Measurements from ENCODE around the gene LCNL1.
"Not testable (repeated sequence)": the region's sequence is repeated elsewhere in the genome, so short reads cannot be mapped to it uniquely, and the experiment has no call there.

Gene LCNL1

DNA sequence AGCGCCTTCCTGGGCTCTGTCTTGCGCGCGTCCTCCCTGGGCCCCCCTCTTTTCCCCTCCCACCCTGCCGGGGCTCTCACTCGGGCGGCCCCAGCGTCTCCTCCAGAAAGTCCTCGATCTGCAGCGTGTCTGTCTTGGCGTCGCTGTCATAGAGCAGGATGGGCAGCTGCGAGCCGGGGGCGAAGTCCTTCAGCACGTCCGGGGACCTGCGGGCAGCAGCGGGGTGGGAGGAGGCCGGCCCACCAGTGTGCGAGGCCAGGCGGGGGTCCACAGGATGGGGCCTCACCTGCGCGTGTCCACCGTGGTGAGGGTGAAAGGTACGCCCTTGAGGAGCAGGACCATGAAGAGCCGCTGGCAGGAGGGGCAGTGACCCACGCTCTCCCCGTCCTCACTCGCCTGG lies 12.6 kb downstream of the LCNL1 start:
- DNase-seq: no peak

- DNase-seq: no peak
Observed at GRCh38 chr9:136995772-136996311, 13.0 kb downstream of the LCNL1 start.

- DNase-seq: no peak
Observed at GRCh38 chr9:136996361-136997292, 13.8 kb downstream of the LCNL1 start, which contains the start of gene CLIC3. Gene CLIC3 (minus strand): TSS chr9:136996568. CDS start chr9:136996543, 25 bp downstream.

DNA sequence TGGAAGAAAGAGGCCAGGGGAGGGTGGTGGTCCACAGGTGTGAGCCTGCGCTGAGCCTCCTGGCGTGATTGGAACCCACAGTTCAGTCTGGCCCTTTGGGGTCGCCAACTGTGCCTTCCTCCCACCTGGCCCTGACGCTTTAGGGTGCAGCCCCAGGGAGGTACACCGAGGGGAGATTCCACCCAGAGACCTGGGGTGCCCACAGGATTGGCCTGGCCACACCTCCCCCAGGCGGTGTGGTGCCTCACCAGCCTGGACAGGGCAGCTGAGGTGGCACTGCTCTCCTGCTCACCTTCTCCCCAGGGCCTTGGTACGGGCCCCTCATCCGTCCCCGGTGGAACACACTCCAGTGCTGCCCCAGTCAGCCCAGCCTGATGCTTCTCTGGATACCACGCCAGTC lies 14.6 kb downstream of the LCNL1 start:
- no peak for DNase-seq

- no peak for DNase-seq
Observed at GRCh38 chr9:136997830-136998234, 15.0 kb downstream of the LCNL1 start.

DNA sequence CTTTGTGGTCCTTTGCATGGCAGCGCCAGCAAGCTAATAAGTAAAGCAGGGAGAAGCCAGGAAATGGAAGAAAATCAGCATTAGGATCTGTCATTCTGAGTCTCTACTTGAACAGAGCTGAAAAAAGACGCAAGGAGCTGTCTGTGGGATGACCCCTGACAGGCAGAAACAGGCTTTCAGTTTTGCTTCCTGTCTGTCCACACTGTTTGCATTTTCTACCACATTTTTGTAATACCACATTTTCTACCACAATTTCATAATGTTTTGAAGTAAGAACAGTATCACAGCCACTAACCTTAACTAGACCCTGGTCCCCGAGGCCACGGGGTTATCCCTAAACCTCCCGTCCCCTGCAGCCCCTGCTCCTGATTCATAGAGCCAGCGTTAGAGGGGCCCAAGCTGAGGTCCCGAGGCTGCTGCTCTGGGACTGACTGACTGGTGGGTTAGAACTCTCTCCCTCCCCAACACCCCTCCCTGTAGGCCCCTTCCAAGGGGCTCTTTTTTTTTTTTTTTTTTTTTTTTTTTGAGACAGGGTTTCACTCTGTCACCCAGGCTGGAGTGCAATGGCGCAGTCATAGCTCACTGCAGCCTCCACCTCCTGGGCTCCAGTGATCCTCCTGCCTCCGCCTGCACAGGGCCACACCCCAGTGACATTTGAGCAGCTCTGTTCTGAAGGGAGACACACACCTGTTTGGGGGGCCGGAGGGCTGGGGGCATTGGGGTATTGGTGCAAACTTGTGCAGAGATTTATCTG lies 17.6 kb downstream of the LCNL1 start:
- DNase-seq: no peak

DNA sequence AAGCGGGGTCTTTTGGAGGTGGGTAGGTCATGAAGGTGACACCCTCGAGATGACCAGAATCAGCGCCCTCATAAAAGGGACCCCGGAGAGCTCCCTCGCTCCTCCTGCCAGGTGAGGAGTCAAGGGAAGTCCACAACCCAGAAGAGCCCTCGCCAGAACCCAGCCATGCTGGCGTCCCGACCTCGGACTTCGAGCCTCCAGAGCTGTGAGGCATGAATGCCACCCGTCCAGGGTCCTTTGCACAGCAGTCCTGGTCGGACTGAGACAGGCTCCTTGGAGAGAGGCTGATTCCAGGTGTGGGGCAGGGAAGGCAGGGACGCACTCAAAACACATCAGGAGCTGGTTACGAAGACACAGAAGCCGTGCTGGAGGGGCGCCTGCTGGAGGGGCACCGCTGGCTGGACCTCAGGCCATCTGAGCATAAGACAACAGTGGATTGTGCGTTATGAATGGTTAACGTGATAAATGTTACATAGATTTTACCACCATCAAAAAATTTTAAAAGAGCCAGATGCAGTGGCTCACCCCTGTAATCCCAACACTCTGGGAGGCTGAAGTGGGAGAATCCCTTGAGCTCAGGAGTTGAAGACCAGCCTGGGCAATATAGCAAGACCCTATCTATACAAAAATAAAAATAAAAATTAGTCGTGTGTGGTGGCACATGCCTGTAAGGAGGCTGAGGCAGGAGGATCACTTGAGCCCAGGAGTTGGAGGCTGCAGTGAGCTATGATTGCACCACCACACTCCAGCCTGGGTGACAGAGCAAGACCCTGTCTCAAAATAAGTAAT lies 19.3 kb downstream of the LCNL1 start:
- DNase-seq: no peak

DNA sequence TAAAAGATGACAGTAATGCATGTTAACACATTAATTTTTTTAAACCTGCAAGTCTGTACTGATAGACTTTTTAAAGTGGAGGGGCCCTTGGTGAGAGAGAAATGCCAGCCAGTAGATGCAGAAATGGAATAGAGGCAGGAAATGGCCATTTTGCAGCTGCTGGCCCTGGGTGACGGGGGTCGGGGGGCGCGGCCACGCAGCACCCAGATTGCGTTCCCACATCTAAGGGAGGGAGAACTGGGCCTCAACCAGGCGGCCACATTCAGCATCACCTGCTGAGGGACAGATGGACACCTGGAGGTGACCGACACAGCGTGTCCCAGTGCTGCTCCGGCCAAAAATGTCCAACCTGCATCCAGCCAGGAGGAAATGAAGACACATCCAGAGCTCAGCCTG lies 19.9 kb downstream of the LCNL1 start:
- no peak for DNase-seq

DNA sequence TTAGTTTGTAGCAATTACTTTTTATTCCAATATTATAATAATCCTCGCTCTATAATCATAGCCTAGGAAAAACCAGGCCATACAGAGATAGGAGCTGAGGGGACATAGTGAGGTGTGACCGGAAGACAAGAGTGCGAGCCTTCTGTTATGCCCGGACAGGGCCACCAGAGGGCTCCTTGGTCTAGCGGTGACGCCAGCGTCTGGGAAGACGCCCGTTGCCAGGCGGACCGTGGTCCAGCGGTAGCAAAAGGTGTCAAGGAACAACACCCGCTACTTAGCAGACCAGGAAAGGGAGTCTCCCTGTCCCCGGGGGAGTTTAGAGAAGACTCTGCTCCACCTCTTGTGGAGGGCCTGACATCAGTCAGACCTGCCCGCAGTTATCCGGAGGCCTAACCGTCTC lies 21.5 kb downstream of the LCNL1 start:
- DNase-seq: not testable (repeated sequence)

- no peak for DNase-seq
Observed at GRCh38 chr9:137006116-137007003, 23.6 kb downstream of the LCNL1 start.

DNA sequence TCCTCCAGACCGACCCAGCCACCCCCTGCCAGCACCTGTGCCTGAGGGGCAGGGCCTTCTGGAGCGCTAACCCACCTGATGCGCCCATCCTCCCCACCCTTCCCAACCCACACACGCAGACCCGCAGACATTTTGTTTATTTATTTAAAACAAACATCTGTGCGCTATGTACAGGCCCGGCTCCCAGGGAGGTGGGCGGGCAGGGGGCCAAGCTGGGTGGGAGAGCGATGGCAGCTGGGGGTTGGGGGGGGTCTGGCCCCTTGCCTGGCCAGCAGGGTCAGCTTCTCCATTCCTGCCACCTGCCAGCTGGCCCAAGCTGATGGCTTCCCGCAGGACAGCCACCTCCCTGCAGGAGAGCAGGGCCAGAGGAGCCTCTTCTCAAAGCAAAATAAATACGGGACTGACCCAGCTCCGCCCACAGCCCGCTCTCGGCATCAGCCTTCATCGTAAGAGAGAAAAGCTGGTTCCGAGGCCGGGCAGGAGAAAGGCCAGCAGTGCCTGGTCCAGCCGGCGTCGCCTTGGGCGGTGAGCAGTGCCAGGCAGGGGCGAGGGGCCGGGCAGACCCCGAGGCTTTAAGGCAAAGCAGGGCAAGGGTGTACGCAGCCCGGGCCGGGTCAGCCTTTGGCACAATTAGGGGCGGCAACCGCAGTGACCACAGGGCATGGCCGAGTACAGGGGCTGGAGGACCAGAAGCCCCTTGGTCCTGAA lies 24.5 kb downstream of the LCNL1 start:
- DNase-seq: peak; percentile 37

GRCh38 chr9:137007816-137008270 lies 25.1 kb downstream of the LCNL1 start:
- no peak for DNase-seq

GRCh38 chr9:137008312-137008711 lies 25.5 kb downstream of the LCNL1 start:
- DNase-seq: no peak

- DNase-seq: no peak
Observed at GRCh38 chr9:137009217-137009616, 26.4 kb downstream of the LCNL1 start.

- DNase-seq: peak; percentile 42
Observed at GRCh38 chr9:137009938-137010732, 27.3 kb downstream of the LCNL1 start.

DNA sequence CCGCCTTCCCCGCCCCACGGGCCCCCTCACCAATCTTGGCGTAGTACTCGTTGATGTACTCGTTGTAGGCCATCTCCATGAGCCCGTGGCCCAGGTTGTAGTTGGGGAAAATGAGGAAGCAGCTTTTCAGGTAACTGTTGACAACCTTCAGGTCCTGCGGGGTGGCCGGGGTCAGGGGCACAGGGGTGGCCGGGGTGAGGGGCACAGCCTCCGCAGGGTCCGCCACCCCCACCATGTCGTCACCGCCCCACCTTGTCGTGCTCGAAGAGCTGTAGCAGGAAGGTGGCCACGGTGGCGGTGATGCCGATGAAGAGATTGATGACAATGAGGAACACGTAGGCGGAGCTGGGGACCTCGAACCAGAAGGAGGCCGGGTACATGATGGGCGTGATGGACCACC lies 28.4 kb downstream of the LCNL1 start:
- no peak for DNase-seq

GRCh38 chr9:137011907-137012675 lies 29.3 kb downstream of the LCNL1 start:
- no peak for DNase-seq

GRCh38 chr9:137012694-137013570 lies 30.1 kb downstream of the LCNL1 start:
- DNase-seq: no peak
